Natural killer cell (primary cell): ENCODE data around the gene ADCY2. TPM values are rescaled to one million over a fixed set of nuclear protein-coding genes. Genes with fewer than 3 reads are reported as not detected.
A peak's percentile ranks its signal among the peaks of the same experiment; 100 is the strongest.

Source experiments
- ATAC-seq, 3 donors: fragments of 150-1000 bp in 2 of 3; fragments of 200-7000 bp in 1 of 3; cut with Tn5 transposase; 1 replicate in 1 of 3; 2 replicates in 2 of 3; pipeline ENCODE4 v1.10.0; 2021; ENCODE audit warnings: mild to moderate bottlenecking in 2 of 3, moderate library complexity in 2 of 3
- DNase-seq, 2 donors: peaks; one replicate each; pipeline versions ENCODE4 v3.0.0 to v3.0.0-alpha.2; 2013 to 2021; ENCODE audit warnings: mixed read lengths in 1 of 2
- H3K27ac ChIP-seq: one replicate; pipeline ENCODE4 v1.5.1; 2013; ENCODE audit warnings: mild to moderate bottlenecking, low read length
- H3K27me3 ChIP-seq: one replicate; pipeline ENCODE4 v1.6.1; 2013; ENCODE audit warnings: low read length; ENCODE audit not compliant: control insufficient read depth, insufficient read depth
- H3K36me3 ChIP-seq: one replicate; pipeline ENCODE4 v1.6.1; 2013; ENCODE audit warnings: low read length; ENCODE audit not compliant: control insufficient read depth, insufficient read depth
- H3K4me1 ChIP-seq: one replicate; pipeline ENCODE4 v1.6.1; 2013; ENCODE audit warnings: low read length; ENCODE audit not compliant: control insufficient read depth, insufficient read depth
- H3K4me3 ChIP-seq: one replicate; pipeline ENCODE4 v1.5.1; 2013; ENCODE audit warnings: low read length
- H3K9me3 ChIP-seq: one replicate; pipeline ENCODE4 v1.6.1; 2013; ENCODE audit warnings: low read length; ENCODE audit not compliant: control insufficient read depth, insufficient read depth
- H3K27ac Mint-ChIP-seq, 2 donors: one replicate each; pipeline ENCODE4 v1.8.0; 2022; ENCODE audit warnings: mild to moderate bottlenecking in 2 of 2, mixed read lengths in 2 of 2, moderate library complexity in 1 of 2
- H3K27me3 Mint-ChIP-seq, 2 donors: one replicate each; pipeline ENCODE4 v1.8.0; 2022; ENCODE audit warnings: low read depth in 2 of 2, mixed read lengths in 2 of 2
- H3K36me3 Mint-ChIP-seq: one replicate; pipeline ENCODE4 v1.8.0; 2022; ENCODE audit warnings: mixed read lengths
- H3K4me1 Mint-ChIP-seq, 2 donors: one replicate each; pipeline ENCODE4 v1.8.0; 2022; ENCODE audit warnings: mixed read lengths in 2 of 2
- H3K4me3 Mint-ChIP-seq: one replicate; pipeline ENCODE4 v1.8.0; 2022; ENCODE audit warnings: mild to moderate bottlenecking, moderate library complexity, mixed read lengths
- H3K9me3 Mint-ChIP-seq, 2 donors: one replicate each; pipeline ENCODE4 v1.8.0; 2022; ENCODE audit warnings: mixed read lengths in 2 of 2
- CTCF ChIP-seq: fragments of 200-600 bp; IDR thresholded peaks from one replicate; pipeline ENCODE4 v1.8.0; 2022; ENCODE audit warnings: antibody characterized with exemption
- WGBS: methylation state at CpG from one replicate; pipeline ENCODE4 v1.1.7; 2013; ENCODE audit warnings: missing lambda C conversion rate; ENCODE audit not compliant: insufficient coverage; 5-methylcytosine and 5-hydroxymethylcytosine counted together
- intact Hi-C: fragments of 100-400 bp; cut with micrococcal nuclease; formaldehyde crosslinking; loops from one replicate; pipeline ENCODE4 v1.14.2; 2022
- total RNA-seq, 4 donors: library from RNA; stranded (reverse); fragments of 120-200 nt in 1 of 4; gene quantifications; one replicate each; pipeline versions ENCODE4 v1.2.3 to v1.2.4, GENCODE V29; 2013 to 2022

The ADCY2 gene
- total RNA-seq, 3 donors from 2014 or later (not counting 1 experiment from before 2014, with no cell fraction given): not detected

- no peaks in the 10 kb centered on the region for H3K27me3 ChIP-seq
- Mint-ChIP-seq H3K9me3 (no peaks in the 10 kb centered on the region), H3K4me1 (peaks cover 44 to 49% of the 10 kb centered on the region in 2 donors), H3K27ac (no peak overlapping the region), H3K4me3 (peak overlapping the region; percentile 40), H3K36me3 (peaks cover 14% of the 10 kb centered on the region), H3K27me3 (no peaks in the 10 kb centered on the region)
- no peak overlapping the region for H3K4me3 ChIP-seq
- no peak for DNase-seq
- H3K36me3 ChIP-seq: peaks cover 26% of the 10 kb centered on the region
- WGBS: 100% methylated on average over 1 of the region's 2 CpGs
- ATAC-seq: no peak
- intact Hi-C loops: no loop called here
- no peaks in the 10 kb centered on the region for H3K9me3 ChIP-seq
- H3K4me1 ChIP-seq: peaks cover 7% of the 10 kb centered on the region
- H3K27ac ChIP-seq: no peak overlapping the region
- TF ChIP-seq CTCF: no peak
Observed at GRCh38 chr5:7866196-7866595, 470.3 kb downstream of the ADCY2 start.

- peaks cover 53 to 58% of the 10 kb centered on the region in 2 donors for H3K4me1 Mint-ChIP-seq
- no peak overlapping the region for H3K4me3 ChIP-seq
- H3K36me3 ChIP-seq: peaks cover 16% of the 10 kb centered on the region
- intact Hi-C loops: no loop called here
- no peak overlapping the region for H3K27ac Mint-ChIP-seq
- peak overlapping the region; percentile 90 for H3K4me3 Mint-ChIP-seq
- TF ChIP-seq CTCF: no peak
- H3K9me3 ChIP-seq: no peaks in the 10 kb centered on the region
- H3K27me3 Mint-ChIP-seq: no peaks in the 10 kb centered on the region
- no peaks in the 10 kb centered on the region for H3K9me3 Mint-ChIP-seq
- no peaks in the 10 kb centered on the region for H3K27me3 ChIP-seq
- ATAC-seq (no peak), DNase-seq (no peak)
- H3K36me3 Mint-ChIP-seq: peaks cover 9% of the 10 kb centered on the region
- no peak overlapping the region for H3K27ac ChIP-seq
- WGBS: 89% methylated on average over 3 of the region's 3 CpGs
- H3K4me1 ChIP-seq: peaks cover 10% of the 10 kb centered on the region
Observed at GRCh38 chr5:7867260-7867659, 471.3 kb downstream of the ADCY2 start.

GRCh38 chr5:7868427-7868772 is 472.5 kb downstream of the ADCY2 start:
- Mint-ChIP-seq H3K4me3 (peak overlapping the region; percentile 90), H3K4me1 (peaks cover 63 to 68% of the 10 kb centered on the region in 2 donors), H3K9me3 (no peaks in the 10 kb centered on the region), H3K27me3 (no peaks in the 10 kb centered on the region), H3K36me3 (no peaks in the 10 kb centered on the region), H3K27ac (peak overlapping the region; percentile 79 to 87)
- intact Hi-C loops: no loop called here
- Histone ChIP-seq H3K36me3 (peaks cover 10% of the 10 kb centered on the region), H3K27ac (peak overlapping the region; percentile 32), H3K9me3 (no peaks in the 10 kb centered on the region), H3K27me3 (no peaks in the 10 kb centered on the region), H3K4me3 (peak overlapping the region; percentile 72), H3K4me1 (peaks cover 10% of the 10 kb centered on the region)
- no peak for DNase-seq
- TF ChIP-seq CTCF: no peak
- 0% methylated on average over 8 of the region's 8 CpGs for WGBS
- ATAC-seq: no peak

- Mint-ChIP-seq H3K27ac (peak within 1 kb of the TSS; percentile 83 to 87), H3K4me3 (peak within 1 kb of the TSS; percentile 92), H3K36me3 (no peaks in the 10 kb centered on the region), H3K27me3 (no peaks in the 10 kb centered on the region), H3K4me1 (peaks cover 68 to 73% of the 10 kb centered on the region in 2 donors), H3K9me3 (no peaks in the 10 kb centered on the region)
- ATAC-seq (peak; percentile 98 to 100 (median 99)), DNase-seq (peak; percentile 89 to 95)
- no peak for TF ChIP-seq CTCF
- H3K4me3 ChIP-seq: peak within 1 kb of the TSS; percentile 72
- no peaks in the 10 kb centered on the region for H3K27me3 ChIP-seq
- H3K9me3 ChIP-seq: no peaks in the 10 kb centered on the region
- H3K27ac ChIP-seq: peak within 1 kb of the TSS; percentile 61
- H3K36me3 ChIP-seq: peaks cover 12% of the 10 kb centered on the region
- intact Hi-C loops: no loop called here
- WGBS: under 1% methylated on average over 83 of the region's 83 CpGs
- peaks cover 10% of the 10 kb centered on the region for H3K4me1 ChIP-seq
Observed at GRCh38 chr5:7868773-7869473, 473.0 kb downstream of the ADCY2 start, which contains the start of the genes FASTKD3 and MTRR. TSS of gene FASTKD3 (minus strand) at chr5:7869031. CDS start at chr5:7868083, 948 bp downstream. TSS of gene MTRR (plus strand) at chr5:7869148. CDS start at chr5:7870795, 1,647 bp downstream.
